MM.1S (cell line): ENCODE data around the gene SLC1A1.

ENCODE experiments used
- DNase-seq: peaks from one replicate; pipeline ENCODE4 v3.0.0-alpha.2; 2015
- H2AFZ ChIP-seq: fragments of 300-600 bp; sonication (generic); 2 replicates; pipeline ENCODE4 v1.6.0; 2016; ENCODE audit warnings: antibody characterized with exemption, low read length
- H3F3A ChIP-seq: fragments of 300-600 bp; sonication (generic); 2 replicates; pipeline ENCODE4 v1.6.1; 2016; ENCODE audit warnings: mild to moderate bottlenecking, antibody characterized with exemption, low read length, moderate library complexity, mixed read lengths; ENCODE audit not compliant: insufficient read depth
- H3K27ac ChIP-seq: fragments of 300-600 bp; sonication (generic); 2 replicates; pipeline ENCODE4 v1.5.1; 2016; ENCODE audit warnings: mild to moderate bottlenecking, low read length
- H3K27me3 ChIP-seq: fragments of 300-600 bp; sonication (generic); replicated peaks from 2 replicates; pipeline ENCODE4 v1.6.0; 2016; ENCODE audit warnings: low read length; ENCODE audit not compliant: insufficient read depth
- H3K36me3 ChIP-seq: fragments of 300-600 bp; sonication (generic); replicated peaks from 2 replicates; pipeline ENCODE4 v1.6.1; 2016; ENCODE audit warnings: mild to moderate bottlenecking, low read length, mixed read lengths; ENCODE audit not compliant: insufficient read depth
- H3K4me1 ChIP-seq: fragments of 300-600 bp; sonication (generic); 2 replicates; pipeline ENCODE4 v1.6.1; 2016; ENCODE audit warnings: low read length, mixed read lengths
- H3K4me2 ChIP-seq: fragments of 300-600 bp; sonication (generic); 2 replicates; pipeline ENCODE4 v1.6.0; 2016; ENCODE audit warnings: low read depth, low read length
- H3K4me3 ChIP-seq: fragments of 300-600 bp; sonication (generic); 2 replicates; pipeline ENCODE4 v1.5.1; 2016; ENCODE audit warnings: low read length, mixed read lengths
- H3K79me2 ChIP-seq: fragments of 300-600 bp; sonication (generic); 2 replicates; pipeline ENCODE4 v1.6.1; 2016; ENCODE audit warnings: mixed run types, low read length, mixed read lengths
- H3K9ac ChIP-seq: fragments of 300-600 bp; sonication (generic); 2 replicates; pipeline ENCODE4 v1.6.1; 2016; ENCODE audit warnings: low read length, mixed read lengths
- H3K9me2 ChIP-seq: fragments of 300-600 bp; sonication (generic); replicated peaks from 2 replicates; pipeline ENCODE4 v1.6.1; 2016; ENCODE audit warnings: mild to moderate bottlenecking, low read length, mixed read lengths; ENCODE audit not compliant: insufficient read depth
- H3K9me3 ChIP-seq: fragments of 300-600 bp; sonication (generic); replicated peaks from 2 replicates; pipeline ENCODE4 v1.6.1; 2016; ENCODE audit warnings: mild to moderate bottlenecking, low read length, mixed read lengths; ENCODE audit not compliant: insufficient read depth
- H4K20me1 ChIP-seq: fragments of 300-600 bp; sonication (generic); 2 replicates; pipeline ENCODE4 v1.6.1; 2016; ENCODE audit warnings: mild to moderate bottlenecking, low read length, moderate library complexity, mixed read lengths; ENCODE audit not compliant: insufficient read depth
- CTCF ChIP-seq: fragments of 300-600 bp; sonication (generic); IDR thresholded peaks from 2 replicates; pipeline ENCODE4 v1.5.1; 2016; ENCODE audit warnings: antibody characterized with exemption, low read length, mixed read lengths
- EZH2 ChIP-seq: fragments of 300-600 bp; sonication (generic); optimal IDR thresholded peaks from 2 replicates; pipeline ENCODE3; 2017; ENCODE audit warnings: low read depth, mild to moderate bottlenecking, antibody characterized with exemption, low read length, mixed read lengths
- EZH2phosphoT487 ChIP-seq: fragments of 300-600 bp; sonication (generic); IDR thresholded peaks from 2 replicates; pipeline ENCODE4 v1.6.1; 2018; ENCODE audit warnings: antibody characterized with exemption, low read length

SLC1A1 gene

GRCh38 chr9:4572184-4572826, 82.0 kb downstream of the SLC1A1 start:
- no peak overlapping the region for H3K27ac ChIP-seq
- no peaks in the 10 kb centered on the region for H4K20me1 ChIP-seq
- no peak overlapping the region for H3K4me2 ChIP-seq
- H3K4me1 ChIP-seq, result no peaks in the 10 kb centered on the region
- no peaks in the 10 kb centered on the region for H3K27me3 ChIP-seq
- DNase-seq, result no peak
- H2AFZ ChIP-seq, result no peak overlapping the region
- TF ChIP-seq EZH2phosphoT487 (no peak), EZH2 (no peak), CTCF (no peak)
- no peaks in the 10 kb centered on the region for H3K36me3 ChIP-seq
- H3K79me2 ChIP-seq, result no peaks in the 10 kb centered on the region
- no peak overlapping the region for H3K4me3 ChIP-seq
- H3F3A ChIP-seq, result no peaks in the 10 kb centered on the region
- no peaks in the 10 kb centered on the region for H3K9me3 ChIP-seq
- H3K9ac ChIP-seq, result no peak overlapping the region
- no peaks in the 10 kb centered on the region for H3K9me2 ChIP-seq

- no peak for TF ChIP-seq EZH2
- TF ChIP-seq EZH2phosphoT487, result no peak
- TF ChIP-seq CTCF, result no peak
These were observed 82.9 kb downstream of the SLC1A1 start for GRCh38 chr9:4573176-4573575.

GRCh38 chr9:4573634-4574389, 83.5 kb downstream of the SLC1A1 start:
- Histone ChIP-seq H3K4me3 (no peak overlapping the region), H3K9me2 (no peaks in the 10 kb centered on the region), H3K27me3 (no peaks in the 10 kb centered on the region), H3K79me2 (no peaks in the 10 kb centered on the region), H3K4me1 (no peaks in the 10 kb centered on the region), H3K4me2 (no peak overlapping the region), H2AFZ (no peak overlapping the region), H3K9ac (no peak overlapping the region), H4K20me1 (no peaks in the 10 kb centered on the region), H3F3A (no peaks in the 10 kb centered on the region), H3K36me3 (no peaks in the 10 kb centered on the region), H3K9me3 (no peaks in the 10 kb centered on the region), H3K27ac (no peak overlapping the region)
- DNase-seq, result no peak
- TF ChIP-seq EZH2phosphoT487 (no peak), EZH2 (no peak), CTCF (no peak)

More at GRCh38 chr9:4573176-4573575, 82.9 kb downstream of the SLC1A1 start:
- no peak overlapping the region for H3K27ac ChIP-seq
- H3K27me3 ChIP-seq, result no peaks in the 10 kb centered on the region
- H3K9me3 ChIP-seq, result no peaks in the 10 kb centered on the region
- H3K36me3 ChIP-seq, result no peaks in the 10 kb centered on the region
- no peaks in the 10 kb centered on the region for H3K9me2 ChIP-seq
- no peak overlapping the region for H3K4me3 ChIP-seq
- H4K20me1 ChIP-seq, result no peaks in the 10 kb centered on the region
- H3K4me2 ChIP-seq, result no peak overlapping the region
- H3K79me2 ChIP-seq, result no peaks in the 10 kb centered on the region
- H3K9ac ChIP-seq, result no peak overlapping the region
- DNase-seq, result no peak
- H2AFZ ChIP-seq, result no peak overlapping the region
- no peaks in the 10 kb centered on the region for H3F3A ChIP-seq
- no peaks in the 10 kb centered on the region for H3K4me1 ChIP-seq
